CD4-positive, CD25-positive, alpha-beta regulatory T cell (primary cell): ENCODE results near the gene C1QTNF2. TPM values are rescaled to one million over a fixed set of nuclear protein-coding genes. Genes with fewer than 3 reads are reported as not detected.
A peak's percentile ranks its signal among the peaks of the same experiment; 100 is the strongest.

Source experiments
- ATAC-seq, 2 donors: fragments of 150-1000 bp; cut with Tn5 transposase; one replicate each; pipeline ENCODE4 v1.10.0; 2021; ENCODE audit warnings: low read depth in 2 of 2, moderate number of reproducible peaks in 2 of 2, moderate library complexity in 1 of 2
- DNase-seq, 3 donors: peaks; one replicate each; pipeline versions ENCODE4 v3.0.0 to v3.0.0-alpha.2; 2012 to 2022; ENCODE audit warnings: mixed read lengths in 1 of 3
- H3K27ac ChIP-seq: one replicate; pipeline ENCODE4 v1.7.0; 2013; ENCODE audit warnings: mild to moderate bottlenecking, low read length; ENCODE audit not compliant: insufficient read depth, poor library complexity, severe bottlenecking
- H3K27me3 ChIP-seq: one replicate; pipeline ENCODE4 v1.7.0; 2013; ENCODE audit warnings: low read length; ENCODE audit not compliant: control insufficient read depth, insufficient read depth
- H3K36me3 ChIP-seq: one replicate; pipeline ENCODE4 v1.7.0; 2013; ENCODE audit warnings: mild to moderate bottlenecking, low read length, moderate library complexity; ENCODE audit not compliant: control insufficient read depth, insufficient read depth
- H3K4me1 ChIP-seq: 2 replicates; pipeline ENCODE4 v1.7.0; 2013; ENCODE audit warnings: mild to moderate bottlenecking, low read length; ENCODE audit not compliant: insufficient read depth, control insufficient read depth, poor library complexity, severe bottlenecking
- H3K4me3 ChIP-seq: one replicate; pipeline ENCODE4 v1.7.0; 2013; ENCODE audit warnings: low read depth, mild to moderate bottlenecking, low read length, moderate library complexity
- H3K9me3 ChIP-seq, 2 experiments: 1 replicate in 1 of 2; 2 replicates in 1 of 2; pipeline ENCODE4 v1.7.0; 2013; ENCODE audit warnings: low read length in 2 of 2, mild to moderate bottlenecking in 1 of 2, moderate library complexity in 1 of 2; ENCODE audit not compliant: control insufficient read depth in 2 of 2
- H3K27ac Mint-ChIP-seq, 3 donors: one replicate each; pipeline ENCODE4 v1.8.0; 2020 to 2022; ENCODE audit warnings: mild to moderate bottlenecking in 3 of 3, mixed read lengths in 3 of 3, moderate library complexity in 2 of 3
- H3K27me3 Mint-ChIP-seq: one replicate; pipeline ENCODE4 v1.8.0; 2022; ENCODE audit warnings: mild to moderate bottlenecking, mixed read lengths
- H3K36me3 Mint-ChIP-seq: one replicate; pipeline ENCODE4 v1.8.0; 2020; ENCODE audit warnings: mixed read lengths
- H3K4me1 Mint-ChIP-seq, 4 donors: one replicate each; pipeline ENCODE4 v1.8.0; 2020 to 2022; ENCODE audit warnings: mixed read lengths in 4 of 4, mild to moderate bottlenecking in 1 of 4
- H3K4me3 Mint-ChIP-seq, 4 donors: one replicate each; pipeline ENCODE4 v1.8.0; 2020 to 2022; ENCODE audit warnings: mild to moderate bottlenecking in 4 of 4, mixed read lengths in 4 of 4, moderate library complexity in 3 of 4
- H3K9me3 Mint-ChIP-seq, 7 donors: one replicate each; pipeline ENCODE4 v1.8.0; 2020 to 2022; ENCODE audit warnings: mixed read lengths in 7 of 7, mild to moderate bottlenecking in 3 of 7, moderate library complexity in 2 of 7
- polyA plus RNA-seq, 4 donors: library from polyadenylated mRNA; unstranded; fragments of 300-500 nt; fragmentation: Illumina TruSeq; gene quantifications; one replicate each; pipeline ENCODE4 v1.2.3, GENCODE V29; 2021
- total RNA-seq: library from RNA; stranded (reverse); gene quantifications from one replicate; pipeline ENCODE4 v1.2.3, GENCODE V29; 2022

The C1QTNF2 gene
- total and polyA plus RNA-seq, 5 donors from 2014 or later, result not detected

DNA sequence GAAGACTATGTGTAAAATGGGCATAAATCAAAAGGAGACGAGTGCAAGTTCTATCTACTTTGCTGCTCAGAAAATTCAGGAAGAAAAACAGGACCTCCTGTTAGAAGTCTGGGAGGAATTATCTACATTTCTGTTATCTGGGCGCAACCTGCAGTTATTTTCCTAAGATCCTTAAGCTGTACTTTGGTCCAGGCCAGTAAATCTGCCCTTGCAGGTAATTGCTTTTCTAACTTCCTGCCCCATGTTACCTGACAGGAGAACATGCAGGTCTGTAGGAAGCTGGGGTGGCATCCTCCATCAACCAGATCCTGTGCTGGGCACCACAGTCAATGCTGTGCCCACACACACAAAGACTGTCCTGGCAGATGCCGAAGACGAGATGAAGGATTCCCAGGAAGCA lies 63.7 kb downstream of the C1QTNF2 start:
- peaks cover 0 to 2% (median 0%) of the 10 kb centered on the region in 4 donors for H3K4me1 Mint-ChIP-seq
- DNase-seq (no peak), ATAC-seq (no peak)
- no peaks in the 10 kb centered on the region for H3K4me1 ChIP-seq
- no peaks in the 10 kb centered on the region for H3K9me3 ChIP-seq
- no peak overlapping the region for H3K27ac Mint-ChIP-seq
- H3K27ac ChIP-seq, result no peak overlapping the region
- no peak overlapping the region for H3K4me3 ChIP-seq
- H3K9me3 Mint-ChIP-seq, result peaks cover 0 to 3% (median 0%) of the 10 kb centered on the region in 7 donors
- peaks cover 49% of the 10 kb centered on the region for H3K27me3 Mint-ChIP-seq
- no peak overlapping the region for H3K4me3 Mint-ChIP-seq
- H3K27me3 ChIP-seq, result peaks cover 6% of the 10 kb centered on the region
- H3K36me3 Mint-ChIP-seq, result no peaks in the 10 kb centered on the region
- no peaks in the 10 kb centered on the region for H3K36me3 ChIP-seq

DNA sequence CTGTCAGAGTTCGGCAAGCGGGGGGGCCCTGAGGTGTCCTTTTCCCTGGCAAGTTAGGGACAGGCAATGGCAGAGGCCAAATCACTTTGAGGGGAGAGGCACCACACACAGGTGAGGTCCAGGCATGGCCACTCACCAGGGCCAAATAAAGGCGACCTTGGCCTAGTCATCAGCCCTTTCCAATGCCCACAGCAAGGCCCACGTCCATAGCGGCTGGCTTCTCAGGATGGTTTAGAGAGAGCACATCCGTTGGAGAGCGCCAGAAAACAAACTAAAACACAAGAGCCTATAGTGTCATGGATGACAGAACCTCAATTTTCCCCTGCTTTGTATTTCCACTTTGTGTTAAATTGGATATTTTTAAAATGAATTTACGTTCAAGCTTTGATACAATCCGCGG lies 65.1 kb downstream of the C1QTNF2 start:
- ATAC-seq, result no peak
- H3K27me3 Mint-ChIP-seq, result peaks cover 36% of the 10 kb centered on the region

DNA sequence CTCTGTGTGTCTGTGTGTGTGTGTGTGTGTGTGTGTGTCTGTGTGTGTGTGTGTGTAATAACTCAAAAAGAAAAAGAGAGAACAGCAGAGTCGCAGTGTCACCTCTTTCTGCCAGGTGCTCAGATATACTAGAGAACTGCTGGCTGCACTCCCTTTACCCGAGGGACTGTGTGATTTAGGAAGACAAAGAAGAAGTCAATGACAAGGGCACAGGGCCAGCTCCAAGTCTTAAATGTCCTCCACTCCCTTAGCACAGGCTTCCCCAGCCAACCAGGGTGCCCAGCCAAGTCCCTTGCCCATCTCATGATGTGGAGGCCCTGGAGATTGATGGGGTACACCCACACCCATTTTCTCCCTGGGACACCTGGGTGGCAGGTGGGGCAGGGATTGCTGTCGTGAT lies 66.7 kb downstream of the C1QTNF2 start:
- Histone ChIP-seq H3K4me1 (no peaks in the 10 kb centered on the region), H3K36me3 (no peaks in the 10 kb centered on the region), H3K4me3 (no peak overlapping the region), H3K27me3 (no peaks in the 10 kb centered on the region), H3K27ac (no peak overlapping the region), H3K9me3 (no peaks in the 10 kb centered on the region)
- Mint-ChIP-seq H3K4me1 (no peaks in the 10 kb centered on the region), H3K27ac (no peak overlapping the region), H3K36me3 (no peaks in the 10 kb centered on the region), H3K9me3 (peaks cover 0 to 2% (median 0%) of the 10 kb centered on the region in 7 donors), H3K27me3 (peaks cover 26% of the 10 kb centered on the region), H3K4me3 (no peak overlapping the region)
- ATAC-seq (no peak), DNase-seq (no peak)

More for the DNA sequence above, 65.1 kb downstream of the C1QTNF2 start:
- H3K4me1 ChIP-seq, result no peaks in the 10 kb centered on the region
- Mint-ChIP-seq H3K4me3 (no peak overlapping the region), H3K36me3 (no peaks in the 10 kb centered on the region), H3K4me1 (no peaks in the 10 kb centered on the region), H3K9me3 (peaks cover 0 to 2% (median 0%) of the 10 kb centered on the region in 7 donors), H3K27ac (no peak overlapping the region)
- H3K4me3 ChIP-seq, result no peak overlapping the region
- H3K9me3 ChIP-seq, result no peaks in the 10 kb centered on the region
- H3K27me3 ChIP-seq, result peaks cover 1% of the 10 kb centered on the region
- no peak overlapping the region for H3K27ac ChIP-seq
- DNase-seq, result no peak
- no peaks in the 10 kb centered on the region for H3K36me3 ChIP-seq

DNA sequence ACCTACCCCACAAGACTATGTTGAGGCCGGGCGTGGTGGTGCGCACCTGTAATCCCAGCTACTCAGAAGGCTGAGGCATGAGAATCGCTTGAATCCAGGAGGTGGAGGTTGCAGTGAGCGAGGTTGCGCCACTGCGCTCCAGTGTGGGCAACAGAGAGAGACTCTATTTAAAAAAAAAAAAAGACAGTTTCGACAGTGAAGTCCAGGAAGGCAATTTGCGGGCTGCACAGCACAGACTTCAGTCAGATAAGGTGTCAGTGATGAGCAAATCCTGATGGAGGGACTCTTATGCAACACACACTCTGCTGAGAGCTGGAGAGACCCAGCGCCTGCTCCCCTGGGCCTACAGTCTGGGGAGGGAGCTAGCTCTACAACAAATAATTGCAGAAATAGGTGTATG lies 72.2 kb downstream of the C1QTNF2 start:
- Mint-ChIP-seq H3K27me3 (peaks cover 8% of the 10 kb centered on the region), H3K36me3 (no peaks in the 10 kb centered on the region), H3K4me3 (no peak overlapping the region), H3K4me1 (no peaks in the 10 kb centered on the region), H3K27ac (peak overlapping the region in 1 of 3 donors; percentile 16), H3K9me3 (peaks cover 0 to 2% (median 0%) of the 10 kb centered on the region in 7 donors)
- Histone ChIP-seq H3K27ac (no peak overlapping the region), H3K4me3 (no peak overlapping the region), H3K36me3 (no peaks in the 10 kb centered on the region), H3K9me3 (no peaks in the 10 kb centered on the region), H3K27me3 (no peaks in the 10 kb centered on the region), H3K4me1 (no peaks in the 10 kb centered on the region)
- ATAC-seq, result no peak
- no peak for DNase-seq

DNA sequence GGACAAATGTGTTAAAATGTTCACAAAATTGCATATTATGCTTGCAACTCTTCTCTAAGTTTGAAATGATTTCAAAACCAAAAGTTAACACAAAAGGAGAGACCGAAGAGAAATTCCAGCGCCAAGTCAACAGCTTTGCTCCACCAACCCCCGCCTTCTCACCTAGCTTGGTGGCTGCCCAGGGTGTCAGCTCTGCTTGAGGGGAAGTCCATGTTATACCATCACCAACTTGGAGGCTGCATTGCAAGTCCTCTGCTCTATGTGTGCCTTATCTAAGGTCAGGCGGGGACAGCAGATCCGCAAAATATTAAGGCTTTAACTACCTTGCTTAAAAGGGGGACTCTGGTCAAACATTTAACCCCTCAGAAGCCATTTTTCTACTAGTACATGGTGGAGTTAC lies 72.7 kb downstream of the C1QTNF2 start:
- H3K4me3 Mint-ChIP-seq, result no peak overlapping the region
- no peaks in the 10 kb centered on the region for H3K36me3 ChIP-seq
- no peaks in the 10 kb centered on the region for H3K4me1 ChIP-seq
- H3K36me3 Mint-ChIP-seq, result no peaks in the 10 kb centered on the region
- ATAC-seq (no peak), DNase-seq (no peak)
- peaks cover 8% of the 10 kb centered on the region for H3K27me3 Mint-ChIP-seq
- H3K4me3 ChIP-seq, result no peak overlapping the region
- no peak overlapping the region for H3K27ac Mint-ChIP-seq
- H3K27me3 ChIP-seq, result no peaks in the 10 kb centered on the region
- H3K27ac ChIP-seq, result no peak overlapping the region
- no peaks in the 10 kb centered on the region for H3K9me3 ChIP-seq
- H3K9me3 Mint-ChIP-seq, result peaks cover 0 to 2% (median 0%) of the 10 kb centered on the region in 7 donors
- H3K4me1 Mint-ChIP-seq, result no peaks in the 10 kb centered on the region

Other genes with a start within 250 kb of the C1QTNF2 start
- gene FABP6, start 141.1 kb downstream of the C1QTNF2 start, total RNA-seq, result not detected
- gene FABP6, start 141.1 kb downstream of the C1QTNF2 start, polyA plus RNA-seq, result not detected
- gene CCNJL, start 58.1 kb downstream of the C1QTNF2 start, total RNA-seq, result not detected
- not detected for gene CCNJL, start 58.1 kb downstream of the C1QTNF2 start, polyA plus RNA-seq
- not detected for gene FAM200C, start 29.4 kb upstream of the C1QTNF2 start, total RNA-seq
- gene FAM200C, start 29.4 kb upstream of the C1QTNF2 start, polyA plus RNA-seq, result under 1 TPM; 0.17 to 0.37 (median 0.35) TPM
- gene SLU7, start 48.5 kb upstream of the C1QTNF2 start, total RNA-seq, result 106 TPM
- gene SLU7, start 48.5 kb upstream of the C1QTNF2 start, polyA plus RNA-seq, result 100 to 1,000 TPM in 2 of 4 donors, 10 to 100 TPM in 2; 69.8 to 115 (median 93.3) TPM
- 44.5 TPM for gene PTTG1, start 51.2 kb upstream of the C1QTNF2 start, total RNA-seq
- gene PTTG1, start 51.2 kb upstream of the C1QTNF2 start, polyA plus RNA-seq, result 100 to 1,000 TPM in 3 of 4 donors, 10 to 100 TPM in 1; 87.8 to 148 (median 108) TPM